ENCODE measurements around the gene IFNB1. TPM values are rescaled to one million over a fixed set of nuclear protein-coding genes. Genes with fewer than 3 reads are reported as not detected.
A peak's percentile ranks its signal among the peaks of the same experiment; 100 is the strongest.

IFNB1 gene
- total and polyA plus RNA-seq, 5 donors: not detected

GRCh38 chr9:21096172-21096900, 18.6 kb upstream of the IFNB1 start:
- H3K9me3 ChIP-seq (ENCODE audit: control insufficient read depth, low read length): no peaks in the 10 kb centered on the region
- intact Hi-C loops (cut with DNase I): loop anchor here in 1 of 4 donors (10.0 kb wide), 1 partner anchor 62 kb away; the partner anchor contains the start of gene HACD4
- WGBS: 30% methylated on average over 6 of the region's 6 CpGs
- H3K27ac ChIP-seq (ENCODE audit: low read length): no peak overlapping the region
- H3K27me3 ChIP-seq (ENCODE audit: control insufficient read depth, insufficient read depth): no peaks in the 10 kb centered on the region
- no peak for DNase-seq
- H3K4me1 ChIP-seq (ENCODE audit: control insufficient read depth, insufficient read depth, low read length): peaks cover 4% of the 10 kb centered on the region
- H3K4me3 ChIP-seq (ENCODE audit: low read length): peak overlapping the region; percentile 4
- ATAC-seq: peak; percentile 63 to 75

GRCh38 chr9:21095561-21095960, 17.8 kb upstream of the IFNB1 start:
- Histone ChIP-seq H3K27ac (ENCODE audit: low read length) (no peak overlapping the region), H3K4me3 (ENCODE audit: low read length) (no peak overlapping the region), H3K9me3 (ENCODE audit: control insufficient read depth, low read length) (no peaks in the 10 kb centered on the region), H3K4me1 (ENCODE audit: control insufficient read depth, insufficient read depth, low read length) (peaks cover 4% of the 10 kb centered on the region), H3K27me3 (ENCODE audit: control insufficient read depth, insufficient read depth) (no peaks in the 10 kb centered on the region)
- no peak for ATAC-seq
- intact Hi-C loops (cut with DNase I): loop anchor here in 1 of 4 donors (10.0 kb wide), 1 partner anchor 61 kb away; the partner anchor contains the start of gene HACD4
- DNase-seq: no peak

- Histone ChIP-seq H3K4me1 (ENCODE audit: control insufficient read depth, insufficient read depth, low read length) (no peaks in the 10 kb centered on the region), H3K9me3 (ENCODE audit: control insufficient read depth, low read length) (no peaks in the 10 kb centered on the region), H3K27me3 (ENCODE audit: control insufficient read depth, insufficient read depth) (no peaks in the 10 kb centered on the region), H3K27ac (ENCODE audit: low read length) (no peak overlapping the region), H3K4me3 (ENCODE audit: low read length) (no peak overlapping the region)
- DNase-seq (no peak), ATAC-seq (no peak)
- WGBS: 90% methylated on average over 1 of the region's 1 CpG
- intact Hi-C loops (cut with DNase I): no loop called here
These were observed 8.8 kb upstream of the IFNB1 start for GRCh38 chr9:21086538-21086937.

- 91% methylated on average over 1 of the region's 1 CpG for WGBS
- no peaks in the 10 kb centered on the region for H3K27me3 ChIP-seq (ENCODE audit: control insufficient read depth, insufficient read depth)
- ATAC-seq (no peak), DNase-seq (no peak)
- no peaks in the 10 kb centered on the region for H3K4me1 ChIP-seq (ENCODE audit: control insufficient read depth, insufficient read depth, low read length)
- no peak overlapping the region for H3K4me3 ChIP-seq (ENCODE audit: low read length)
- H3K9me3 ChIP-seq (ENCODE audit: control insufficient read depth, low read length): no peaks in the 10 kb centered on the region
- no peak overlapping the region for H3K27ac ChIP-seq (ENCODE audit: low read length)
- intact Hi-C loops (cut with DNase I): no loop called here
These were observed 7.3 kb upstream of the IFNB1 start for GRCh38 chr9:21085005-21085404.

- intact Hi-C loops (cut with DNase I): no loop called here
- H3K4me3 ChIP-seq (ENCODE audit: low read length): no peak overlapping the region
- H3K27ac ChIP-seq (ENCODE audit: low read length): no peak overlapping the region
- no peaks in the 10 kb centered on the region for H3K9me3 ChIP-seq (ENCODE audit: control insufficient read depth, low read length)
- ATAC-seq (no peak), DNase-seq (no peak)
- H3K4me1 ChIP-seq (ENCODE audit: control insufficient read depth, insufficient read depth, low read length): no peaks in the 10 kb centered on the region
- no peaks in the 10 kb centered on the region for H3K27me3 ChIP-seq (ENCODE audit: control insufficient read depth, insufficient read depth)
These were observed 6.6 kb upstream of the IFNB1 start for GRCh38 chr9:21084242-21084850.

GRCh38 chr9:21082671-21083070, 4.9 kb upstream of the IFNB1 start:
- 59% methylated on average over 4 of the region's 4 CpGs for WGBS
- Histone ChIP-seq H3K27ac (ENCODE audit: low read length) (no peak overlapping the region), H3K9me3 (ENCODE audit: control insufficient read depth, low read length) (no peaks in the 10 kb centered on the region), H3K4me3 (ENCODE audit: low read length) (no peak overlapping the region), H3K27me3 (ENCODE audit: control insufficient read depth, insufficient read depth) (no peaks in the 10 kb centered on the region), H3K4me1 (ENCODE audit: control insufficient read depth, insufficient read depth, low read length) (no peaks in the 10 kb centered on the region)
- intact Hi-C loops (cut with DNase I): no loop called here
- DNase-seq: no peak
- ATAC-seq: no peak

GRCh38 chr9:21081999-21082398, 4.3 kb upstream of the IFNB1 start:
- 38% methylated on average over 4 of the region's 4 CpGs for WGBS
- intact Hi-C loops (cut with DNase I): no loop called here
- ATAC-seq (peak in 1 of 2 donors; percentile 25), DNase-seq (no peak)
- no peaks in the 10 kb centered on the region for H3K9me3 ChIP-seq (ENCODE audit: control insufficient read depth, low read length)
- H3K27ac ChIP-seq (ENCODE audit: low read length): no peak overlapping the region
- H3K4me3 ChIP-seq (ENCODE audit: low read length): no peak overlapping the region
- no peaks in the 10 kb centered on the region for H3K27me3 ChIP-seq (ENCODE audit: control insufficient read depth, insufficient read depth)
- no peaks in the 10 kb centered on the region for H3K4me1 ChIP-seq (ENCODE audit: control insufficient read depth, insufficient read depth, low read length)

GRCh38 chr9:21081451-21081850, 3.7 kb upstream of the IFNB1 start:
- 57% methylated on average over 2 of the region's 2 CpGs for WGBS
- intact Hi-C loops (cut with DNase I): no loop called here
- no peak for DNase-seq
- no peak overlapping the region for H3K4me3 ChIP-seq (ENCODE audit: low read length)
- no peaks in the 10 kb centered on the region for H3K4me1 ChIP-seq (ENCODE audit: control insufficient read depth, insufficient read depth, low read length)
- H3K27ac ChIP-seq (ENCODE audit: low read length): no peak overlapping the region
- peak in 1 of 2 donors; percentile 83 for ATAC-seq
- no peaks in the 10 kb centered on the region for H3K27me3 ChIP-seq (ENCODE audit: control insufficient read depth, insufficient read depth)
- H3K9me3 ChIP-seq (ENCODE audit: control insufficient read depth, low read length): no peaks in the 10 kb centered on the region

- Histone ChIP-seq H3K9me3 (ENCODE audit: control insufficient read depth, low read length) (no peaks in the 10 kb centered on the region), H3K27me3 (ENCODE audit: control insufficient read depth, insufficient read depth) (no peaks in the 10 kb centered on the region), H3K27ac (ENCODE audit: low read length) (no peak overlapping the region), H3K4me1 (ENCODE audit: control insufficient read depth, insufficient read depth, low read length) (no peaks in the 10 kb centered on the region), H3K4me3 (ENCODE audit: low read length) (no peak overlapping the region)
- ATAC-seq (no peak), DNase-seq (no peak)
- 95% methylated on average over 1 of the region's 1 CpG for WGBS
- intact Hi-C loops (cut with DNase I): no loop called here
These were observed 3.1 kb upstream of the IFNB1 start for GRCh38 chr9:21080793-21081192.

- DNase-seq (no peak), ATAC-seq (no peak)
- intact Hi-C loops (cut with DNase I): no loop called here
- no peaks in the 10 kb centered on the region for H3K4me1 ChIP-seq (ENCODE audit: control insufficient read depth, insufficient read depth, low read length)
- no peak overlapping the region for H3K27ac ChIP-seq (ENCODE audit: low read length)
- no peaks in the 10 kb centered on the region for H3K9me3 ChIP-seq (ENCODE audit: control insufficient read depth, low read length)
- no peak overlapping the region for H3K4me3 ChIP-seq (ENCODE audit: low read length)
- 84% methylated on average over 1 of the region's 1 CpG for WGBS
- H3K27me3 ChIP-seq (ENCODE audit: control insufficient read depth, insufficient read depth): no peaks in the 10 kb centered on the region
These were observed 960 bp upstream of the IFNB1 start for GRCh38 chr9:21078702-21079101.

GRCh38 chr9:21075484-21075883, 2.3 kb downstream of the IFNB1 start:
- WGBS: 63% methylated on average over 3 of the region's 3 CpGs
- no peak overlapping the region for H3K27ac ChIP-seq (ENCODE audit: low read length)
- intact Hi-C loops (cut with DNase I): no loop called here
- no peaks in the 10 kb centered on the region for H3K9me3 ChIP-seq (ENCODE audit: control insufficient read depth, low read length)
- ATAC-seq (no peak), DNase-seq (no peak)
- no peaks in the 10 kb centered on the region for H3K27me3 ChIP-seq (ENCODE audit: control insufficient read depth, insufficient read depth)
- H3K4me1 ChIP-seq (ENCODE audit: control insufficient read depth, insufficient read depth, low read length): no peaks in the 10 kb centered on the region
- H3K4me3 ChIP-seq (ENCODE audit: low read length): no peak overlapping the region
